HG03280 (cell line): ENCODE results near the gene CDX1.

Source experiments
- ATAC-seq: cut with Tn5 transposase; IDR thresholded peaks from one replicate; pipeline ENCODE4 v1.9.1; 2021; ENCODE audit warnings: mild to moderate bottlenecking, moderate library complexity; ENCODE audit not compliant: unreplicated experiment

The CDX1 gene

DNA sequence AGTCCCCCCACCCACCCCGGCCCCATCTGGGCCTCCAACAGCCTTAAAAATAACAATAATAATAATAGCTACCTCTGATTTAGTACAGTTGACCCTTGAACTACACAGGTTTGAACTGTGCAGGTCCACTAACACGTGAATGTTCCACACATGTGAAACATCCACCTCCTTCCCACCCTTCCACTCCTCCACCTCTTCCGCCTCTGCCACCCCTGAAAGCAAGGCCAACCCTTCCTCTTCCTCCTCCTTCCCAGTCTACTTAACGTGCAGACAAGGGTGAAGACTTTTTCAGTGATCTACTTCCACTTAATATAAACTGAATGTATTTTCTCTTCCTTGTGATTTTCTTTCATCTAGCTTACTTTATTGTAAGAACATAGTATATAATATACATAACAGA lies 21.7 kb upstream of the CDX1 start:
- ATAC-seq = no peak

DNA sequence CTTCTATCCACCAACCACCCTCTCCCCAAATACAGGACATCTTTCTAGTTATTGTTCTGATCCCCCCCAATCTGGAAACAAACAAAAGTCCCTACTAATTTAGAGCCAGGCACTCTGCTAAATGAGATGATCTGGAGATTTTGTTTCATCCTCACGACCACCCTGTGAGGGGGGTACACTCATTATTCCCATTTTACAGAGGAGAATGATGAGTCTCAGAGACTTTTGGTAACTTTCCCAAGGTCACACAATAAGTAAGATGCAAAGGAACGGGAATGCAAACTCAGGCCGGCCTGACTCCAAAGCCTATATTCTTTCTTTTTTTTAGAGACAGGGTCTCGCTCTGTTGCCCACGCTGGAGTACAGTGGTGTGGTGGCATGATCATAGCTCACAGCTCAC lies 20.3 kb upstream of the CDX1 start:
- no peak for ATAC-seq

DNA sequence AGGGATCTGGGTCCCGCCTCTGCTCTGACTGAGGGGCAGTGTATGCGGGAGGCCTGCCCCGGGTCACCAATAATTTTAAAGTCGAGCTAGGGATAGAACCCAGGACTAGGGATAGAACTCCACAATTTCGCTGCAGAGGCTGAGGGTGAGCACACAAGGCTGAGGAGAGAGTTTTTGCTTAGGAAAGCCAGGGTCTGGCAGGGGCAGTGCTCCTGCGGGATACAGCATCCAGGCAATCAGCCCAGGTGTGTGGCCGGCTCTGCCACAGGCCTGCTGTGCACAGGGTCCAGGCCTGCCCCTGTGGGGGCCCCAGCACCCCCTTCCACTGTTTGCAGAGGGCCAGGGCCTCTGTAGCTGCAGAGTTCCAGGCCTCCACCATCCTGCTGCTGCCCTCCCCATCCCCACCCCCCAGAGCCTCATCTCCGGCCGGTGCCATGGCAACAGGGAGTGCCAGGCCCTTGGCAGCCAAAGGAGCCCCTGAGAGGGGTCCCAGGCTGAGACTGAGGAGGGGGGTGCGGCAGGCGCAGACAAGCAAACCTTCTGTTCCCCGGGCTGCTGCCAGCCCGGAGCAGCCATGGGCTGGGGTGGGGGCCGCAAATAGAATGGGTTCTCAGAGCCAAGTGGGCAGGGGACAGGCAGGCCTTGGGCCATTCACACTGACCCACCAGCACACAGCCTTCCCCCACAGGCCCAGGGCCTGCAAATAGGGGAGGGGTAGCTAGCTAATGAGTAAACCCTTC lies 19.5 kb upstream of the CDX1 start:
- ATAC-seq = no peak

DNA sequence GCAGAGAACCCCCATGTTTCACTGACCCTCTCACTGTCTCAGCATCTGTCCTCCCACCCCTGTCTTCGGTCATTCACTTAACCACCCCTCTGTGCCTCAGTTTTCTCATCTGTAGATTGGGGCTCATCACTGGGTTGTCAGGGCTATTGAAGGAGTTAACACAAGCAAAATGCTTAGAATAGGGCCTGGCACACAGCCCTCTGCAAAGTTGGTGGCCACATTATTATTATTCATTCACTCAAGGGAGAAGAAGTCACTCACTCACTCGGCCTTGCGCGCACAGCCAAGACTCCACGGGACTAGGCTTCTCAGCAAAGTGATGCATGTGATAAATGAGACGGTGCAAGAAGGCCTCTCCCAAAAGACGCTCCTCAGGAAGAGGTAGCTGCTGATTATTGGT lies 18.9 kb upstream of the CDX1 start:
- no peak for ATAC-seq

DNA sequence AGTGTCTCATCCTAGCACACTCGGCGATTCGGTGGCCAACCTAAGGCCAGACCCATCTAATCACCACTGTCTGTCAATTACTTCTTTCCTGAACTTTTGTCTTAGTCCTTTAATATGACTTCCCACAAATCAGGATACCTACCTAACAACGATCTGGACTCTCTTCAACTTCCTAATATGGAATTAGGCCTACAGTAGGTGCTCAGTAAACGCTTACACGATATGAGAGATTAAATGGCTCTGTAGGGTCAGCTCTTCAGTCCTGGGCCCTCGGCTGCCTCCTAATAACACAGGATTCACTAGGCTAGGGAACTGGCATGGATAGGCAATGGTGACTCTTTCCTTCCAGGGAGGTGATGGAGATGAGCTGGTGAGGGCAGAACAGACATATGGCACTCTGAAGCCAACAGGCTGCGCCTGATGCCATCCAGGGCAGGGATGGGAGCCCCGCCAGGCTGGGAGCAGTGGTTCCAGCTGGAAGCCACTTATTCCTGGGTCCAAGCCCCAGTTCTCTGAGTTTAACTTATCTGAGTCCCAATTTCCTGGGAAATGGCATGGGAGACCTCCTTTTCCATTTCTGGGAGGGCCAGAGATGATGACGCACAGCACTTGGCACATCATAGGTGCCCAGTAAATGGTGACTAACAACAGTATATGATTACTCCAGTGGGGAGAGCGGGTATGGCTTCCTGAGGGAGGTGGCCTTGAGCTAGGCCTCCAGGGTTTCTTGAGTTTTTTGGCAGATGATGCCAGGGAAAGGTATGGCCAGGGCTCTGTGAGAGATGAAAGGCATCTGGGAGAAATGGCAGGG lies 18.3 kb upstream of the CDX1 start:
- ATAC-seq = no peak

DNA sequence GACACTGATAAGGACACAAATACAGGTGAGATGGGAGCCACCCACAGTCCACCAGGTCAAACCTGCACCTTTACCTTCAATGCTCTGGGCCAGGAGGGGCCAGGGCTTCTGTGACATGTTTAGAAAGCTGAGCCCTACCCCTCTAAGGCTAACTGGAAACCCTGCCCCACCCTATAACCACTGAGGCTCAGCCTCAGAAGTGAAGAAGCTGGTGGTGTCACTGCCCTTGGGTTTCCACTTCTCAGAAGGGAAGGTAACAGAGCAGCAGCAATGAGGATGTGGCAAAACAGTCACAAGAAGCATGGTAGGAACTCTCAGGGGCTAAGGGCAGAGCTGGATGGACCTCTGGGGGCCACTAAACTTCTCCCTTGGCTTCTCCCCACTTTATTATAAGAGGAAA lies 17.0 kb upstream of the CDX1 start:
- ATAC-seq = no peak

DNA sequence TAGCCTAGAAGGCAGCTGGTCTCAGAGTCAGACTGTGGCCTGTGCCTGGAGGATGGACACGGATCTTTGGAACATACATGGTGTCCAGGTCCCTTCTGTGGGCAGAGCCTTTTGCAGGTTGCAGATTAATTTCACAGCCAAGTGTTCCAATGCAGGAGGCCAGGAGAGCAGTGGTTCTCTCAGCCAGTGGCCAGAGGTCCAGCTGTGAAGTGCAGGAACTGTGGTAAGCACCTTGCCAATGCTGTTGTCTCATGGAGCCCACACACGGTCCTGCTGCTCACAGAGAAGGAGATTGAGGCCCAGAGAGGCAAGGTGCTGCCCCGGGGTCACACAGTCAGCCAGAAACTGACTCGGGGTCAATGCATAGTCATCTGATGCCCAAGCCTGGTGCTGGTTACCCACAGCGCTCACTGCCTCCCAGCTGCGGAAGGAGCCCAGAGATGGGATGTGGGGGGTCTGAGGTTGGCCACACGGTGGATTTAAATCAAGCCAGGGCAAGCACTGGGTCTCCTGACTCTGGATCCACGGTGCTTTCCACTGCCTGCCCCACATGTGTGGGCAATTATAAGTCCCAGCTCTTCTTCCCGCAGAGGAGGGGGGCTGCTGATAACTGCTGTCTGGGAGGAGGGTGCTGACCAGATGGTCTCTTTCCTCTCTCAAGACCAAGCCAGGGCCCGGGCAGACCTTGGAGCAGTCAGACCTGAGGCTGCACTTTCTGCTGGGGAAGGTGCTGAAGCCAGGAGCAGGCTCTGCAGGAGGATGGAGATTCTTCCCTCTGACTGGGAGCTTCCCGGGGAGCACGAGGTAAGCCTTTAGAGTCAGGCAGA lies 13.7 kb upstream of the CDX1 start:
- no peak for ATAC-seq

DNA sequence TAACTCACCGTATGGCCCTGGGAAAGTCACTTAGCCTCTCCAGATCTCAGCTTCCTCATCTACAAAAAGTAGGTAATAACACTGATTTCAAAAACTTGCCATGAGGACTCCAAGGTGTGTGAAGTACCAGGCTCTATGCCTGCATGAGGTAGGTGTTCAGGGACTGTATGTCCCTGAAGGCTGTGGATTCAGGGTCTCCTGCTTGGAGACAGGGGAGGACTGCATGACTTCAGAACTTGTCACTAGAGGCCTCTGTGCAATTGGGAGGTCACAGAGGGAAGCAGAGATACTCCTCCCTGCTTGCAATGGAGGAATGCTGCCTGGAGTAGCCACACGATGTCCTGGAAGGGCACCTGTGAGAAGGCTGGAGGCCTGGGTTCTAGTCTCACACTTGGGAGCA lies 13.1 kb upstream of the CDX1 start:
- ATAC-seq = no peak

DNA sequence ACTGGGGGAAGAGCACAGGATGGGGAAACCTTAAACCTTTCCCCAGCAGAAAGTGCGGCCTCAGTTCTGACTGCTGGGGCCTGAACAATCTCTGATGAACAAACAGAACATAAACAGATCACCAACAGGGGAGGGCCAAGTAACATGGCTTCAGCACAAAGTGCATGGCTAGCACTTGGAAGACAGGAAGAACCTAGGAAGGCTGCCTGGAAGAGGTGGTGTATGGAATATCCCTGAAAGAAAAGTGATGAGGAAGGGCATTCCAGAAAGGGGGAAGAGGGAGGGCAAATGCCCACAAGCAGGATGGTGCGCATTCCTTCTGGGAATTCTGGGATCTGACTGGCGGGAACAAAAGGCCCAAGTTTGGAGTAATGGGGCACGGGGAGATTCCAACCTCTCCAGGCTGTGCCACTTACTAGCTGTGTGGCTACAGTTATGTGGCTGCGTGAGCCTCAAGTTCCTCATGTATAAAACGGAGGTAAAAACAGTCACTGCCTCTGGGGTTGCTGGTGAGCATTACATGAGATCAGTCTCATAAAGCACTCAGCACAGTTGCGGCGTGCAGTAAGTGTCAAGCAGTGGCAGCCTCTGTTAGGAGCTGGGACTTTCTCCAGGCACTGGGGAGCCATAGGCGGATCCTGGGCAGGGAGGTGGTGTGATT lies 12.5 kb upstream of the CDX1 start:
- ATAC-seq = no peak

DNA sequence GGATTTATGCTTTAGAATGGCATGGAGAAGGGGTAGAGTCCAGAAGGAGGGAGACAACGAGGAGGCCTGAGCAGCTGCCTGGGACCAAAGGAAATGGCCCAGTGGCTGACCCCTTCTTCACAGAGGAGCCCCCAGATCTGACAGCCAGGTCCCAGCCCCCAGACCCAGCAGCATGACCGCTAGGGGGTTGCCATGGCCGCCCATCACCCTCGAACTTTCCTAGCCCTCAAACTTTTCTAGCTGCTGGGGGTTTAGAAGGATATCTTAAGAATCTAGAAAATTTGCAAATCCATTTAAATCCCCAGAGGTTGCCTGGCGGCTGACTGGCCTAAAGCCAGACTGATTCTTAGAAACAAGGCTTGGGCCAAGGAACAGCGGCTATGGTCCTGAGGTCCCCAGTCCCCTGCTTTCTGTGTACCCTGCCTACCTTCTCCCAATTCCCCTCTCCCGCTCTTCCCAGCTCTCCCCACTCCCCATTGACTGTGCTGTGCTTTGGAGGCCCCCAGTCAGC lies 11.9 kb upstream of the CDX1 start:
- no peak for ATAC-seq

DNA sequence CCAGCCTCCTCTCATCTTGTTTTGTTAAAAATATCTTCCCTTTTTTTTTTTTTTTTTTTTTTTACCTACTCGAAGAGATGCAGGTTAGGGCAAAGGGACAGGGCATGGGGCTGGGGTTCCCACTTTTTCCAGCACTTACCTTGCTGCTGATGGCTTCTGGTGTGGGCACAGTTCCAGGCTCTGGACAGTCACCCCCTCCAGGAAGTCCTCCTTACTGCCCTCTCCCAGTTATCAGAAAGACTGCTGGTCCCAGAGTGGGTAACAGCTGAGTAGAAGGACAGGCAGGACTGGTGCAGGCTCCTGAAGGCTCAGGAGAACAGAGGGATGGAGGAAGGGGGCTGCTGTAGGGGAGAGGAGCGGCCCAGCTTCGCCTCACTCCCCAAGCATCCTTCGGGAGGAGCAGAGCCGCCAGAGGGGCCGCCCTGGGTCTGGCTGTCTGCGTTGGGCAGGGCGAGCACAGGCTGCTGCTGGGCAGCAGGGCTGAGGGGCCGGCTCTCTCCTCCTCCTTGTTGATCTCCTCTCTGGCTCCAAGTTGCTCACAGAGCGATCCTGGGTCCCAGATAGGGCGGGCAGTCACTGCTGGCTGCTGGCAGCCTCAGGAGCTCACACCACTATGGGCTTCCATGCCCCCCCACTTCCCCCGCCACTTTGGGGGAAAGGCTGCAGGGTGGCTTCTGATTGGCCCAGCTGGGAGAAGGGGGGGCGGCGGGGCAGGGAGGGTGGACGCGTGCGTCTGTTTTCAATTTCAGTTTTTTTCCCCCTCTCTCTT lies 11.1 kb upstream of the CDX1 start, which contains the start of gene PDGFRB:
Gene PDGFRB (minus strand): TSS at position 588 of the 769 bp plus-strand sequence. CDS start 18,798 bp downstream, outside the sequence.
- no peak for ATAC-seq

DNA sequence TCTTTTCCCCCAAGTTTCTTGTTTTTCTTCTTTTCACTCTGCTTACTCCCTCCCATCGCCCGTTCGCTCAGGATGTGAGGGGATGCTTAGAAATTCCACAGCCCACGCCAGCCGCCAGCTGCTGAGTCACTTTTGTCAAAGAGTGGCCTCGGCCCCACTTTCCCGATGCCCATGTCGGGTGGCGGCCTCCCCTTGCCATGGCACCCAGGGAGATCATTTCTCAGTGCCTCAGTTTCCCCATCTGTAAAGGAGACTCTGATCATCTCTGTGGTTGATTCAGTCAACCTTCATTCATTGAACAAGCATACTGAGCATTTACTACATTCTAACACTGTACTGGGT lies 10.6 kb upstream of the CDX1 start:
- ATAC-seq = no peak

DNA sequence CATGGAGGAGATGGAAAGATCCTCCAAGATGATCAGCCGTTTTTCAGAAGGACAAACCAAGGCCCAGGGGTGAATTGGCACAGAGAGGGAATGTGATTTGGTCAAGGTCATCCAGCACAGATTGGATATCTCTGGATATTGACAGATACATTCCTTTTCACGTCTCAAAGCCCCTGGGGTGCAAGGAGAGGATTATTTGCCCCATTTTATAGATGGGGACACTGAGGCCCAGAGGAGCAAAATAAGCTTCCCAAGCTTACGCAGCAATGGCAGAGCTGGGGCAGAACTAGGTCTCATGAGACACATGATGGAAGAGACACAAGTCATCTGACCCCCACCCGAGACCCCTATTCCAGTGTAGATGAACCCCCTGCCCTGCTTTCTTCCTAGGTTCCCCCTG lies 10.0 kb upstream of the CDX1 start:
- ATAC-seq = no peak

DNA sequence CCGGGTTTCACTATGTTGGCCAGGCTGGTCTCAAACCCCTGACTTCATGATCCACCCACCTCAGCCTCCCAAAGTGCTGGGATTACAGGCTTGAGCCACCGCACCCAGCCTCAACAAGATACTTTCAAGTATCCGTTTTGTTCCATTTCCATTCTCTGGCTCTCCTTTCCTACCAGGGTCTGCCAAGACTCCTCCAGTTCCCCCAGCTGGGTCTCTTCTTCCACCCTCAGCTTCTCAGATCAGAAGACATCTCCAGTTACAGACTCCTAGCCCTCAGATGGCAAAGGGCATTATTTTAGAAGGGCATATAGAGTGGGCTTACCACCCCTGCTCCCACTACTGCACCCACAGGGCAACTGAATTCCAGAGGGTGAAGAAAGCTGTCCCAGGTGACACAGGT lies 9.4 kb upstream of the CDX1 start:
- ATAC-seq = no peak

DNA sequence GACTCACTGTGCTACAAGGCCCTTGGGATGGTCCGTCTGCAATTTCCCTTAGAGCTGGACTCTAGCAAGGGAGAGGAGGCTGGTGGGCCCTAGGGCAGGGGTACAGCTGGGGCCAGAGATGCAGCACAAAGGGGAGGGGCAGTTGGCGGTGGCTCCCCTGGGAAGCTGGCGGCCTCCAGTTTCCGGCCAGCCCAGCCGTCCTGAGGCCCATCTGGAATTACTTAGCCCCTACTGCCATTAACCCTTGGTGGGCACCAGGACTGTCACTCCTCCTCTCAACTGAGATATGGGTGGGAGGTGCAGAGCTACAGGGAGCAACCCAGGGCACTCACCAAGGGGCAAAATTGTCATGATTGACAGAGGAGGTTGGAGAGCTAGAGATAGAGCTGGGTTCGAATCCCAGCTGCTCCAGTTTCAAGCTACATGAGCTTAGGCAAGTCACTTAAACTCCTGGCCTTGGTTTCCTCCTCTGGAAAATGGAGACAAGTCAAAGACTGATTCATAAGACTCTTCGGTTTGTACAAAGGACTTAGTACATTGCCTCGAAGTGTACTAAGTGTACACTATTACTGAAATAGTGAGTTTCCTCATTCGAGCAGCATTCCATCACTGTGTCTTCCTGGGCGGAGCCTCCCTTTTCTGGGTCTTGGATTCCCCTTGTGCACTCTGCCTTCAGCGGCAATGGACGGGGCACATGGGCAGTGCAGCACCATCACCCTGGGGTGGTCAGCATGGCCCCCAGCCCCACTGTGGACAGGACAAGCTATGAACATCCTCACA lies 8.2 kb upstream of the CDX1 start:
- ATAC-seq = no peak

DNA sequence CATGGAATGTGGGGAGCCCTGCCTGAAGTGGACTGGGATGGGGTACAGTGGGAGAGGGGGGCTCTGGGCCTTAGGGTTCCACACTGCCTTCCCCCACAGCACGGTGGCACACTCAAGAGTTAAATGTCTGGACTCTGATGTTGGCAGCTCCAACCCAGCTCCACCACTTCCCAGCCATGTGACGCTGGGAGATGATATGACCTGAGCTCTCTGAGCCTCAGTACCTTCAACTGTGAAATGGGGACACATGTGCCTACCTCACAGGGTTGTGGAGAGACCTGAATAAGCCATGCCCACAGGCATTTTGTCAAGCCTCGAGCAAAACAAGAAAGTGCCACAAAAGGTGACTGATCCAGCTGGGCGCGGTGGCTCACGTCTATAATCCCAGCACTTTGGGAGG lies 7.5 kb upstream of the CDX1 start:
- no peak for ATAC-seq

DNA sequence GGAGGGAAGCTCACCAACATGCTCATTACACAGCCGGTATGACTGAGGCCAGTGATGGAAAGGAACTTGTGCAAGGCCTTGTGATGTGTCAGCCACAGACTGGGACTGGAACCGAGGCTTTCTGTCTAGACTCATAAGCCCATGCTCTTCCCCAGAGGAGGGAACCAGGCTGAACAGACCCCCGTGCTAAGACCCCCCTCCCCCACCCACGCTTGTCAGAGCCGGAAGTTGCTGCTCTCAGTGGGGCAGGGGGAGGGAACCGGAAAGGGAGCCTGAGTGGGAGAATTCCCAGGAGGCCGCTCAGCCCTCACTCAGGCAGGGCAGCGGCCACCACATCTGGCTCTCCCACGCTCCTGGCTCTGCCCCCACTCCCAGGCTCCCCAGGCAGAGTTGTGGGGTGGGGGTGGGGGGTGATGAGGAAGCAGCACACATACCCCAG lies 6.8 kb upstream of the CDX1 start:
- ATAC-seq = no peak

DNA sequence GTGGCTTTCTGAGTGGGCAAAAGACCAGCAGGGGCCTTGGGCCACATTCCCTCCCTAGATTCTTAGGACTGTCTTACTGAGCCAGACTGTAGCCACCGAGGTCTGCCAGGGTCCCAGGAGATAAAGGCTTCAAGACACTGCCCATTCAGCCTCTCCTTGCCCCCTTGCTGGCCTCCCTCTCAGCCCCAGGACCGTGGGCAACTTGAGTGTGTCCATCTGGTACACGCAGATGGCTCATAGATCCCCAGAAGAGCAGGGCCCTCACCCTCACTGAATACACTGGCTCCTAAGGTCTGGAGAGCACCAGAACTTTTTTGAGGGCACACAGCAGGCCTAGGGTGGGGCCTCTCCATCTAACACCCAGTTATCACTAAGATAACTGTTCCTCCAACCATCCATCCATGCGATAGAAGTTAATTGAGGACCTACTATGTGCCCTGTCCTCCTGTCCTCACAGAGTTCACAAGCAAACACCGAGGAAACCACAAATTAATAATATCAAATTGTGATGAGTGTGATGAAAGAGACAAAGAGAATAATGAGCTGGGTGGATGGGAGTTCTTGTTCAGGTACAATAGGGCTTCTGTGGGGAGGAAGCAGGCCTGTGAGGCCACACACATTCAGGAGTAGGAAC lies 6.0 kb upstream of the CDX1 start:
- ATAC-seq = no peak
